IMR-90 (cell line): Measurements from ENCODE around the gene IL11. TPM values are rescaled to one million over a fixed set of nuclear protein-coding genes. Genes with fewer than 3 reads are reported as not detected.

Experiments used
- ATAC-seq: fragments of 200-7000 bp; cut with Tn5 transposase; 2 replicates; pipeline ENCODE4 v1.9.1; 2020; ENCODE audit warnings: low read depth, mild to moderate bottlenecking, moderate library complexity
- BruUV-seq: library from RNA; stranded (reverse); fragments of 400-500 nt; replicated peaks from 2 replicates; lab custom pipeline; 2021; lab: Mats Ljungman, UMichigan
- CTCF ChIA-PET: fragments of 300-600 bp; formaldehyde crosslinking; extraction: SDS; loops from one replicate; lab custom pipeline; 2021; ENCODE audit warnings: antibody characterized with exemption; lab: Yijun Ruan, JAX
- POLR2A ChIA-PET: fragments of 300-600 bp; sonication (Branson Sonifier 250); formaldehyde crosslinking; loops from one replicate; lab custom pipeline; 2022; ENCODE audit warnings: antibody characterized with exemption; ENCODE audit not compliant: unreplicated experiment; lab: Charles Lee
- DNase-seq: peaks from one replicate; pipeline ENCODE4 v3.0.0; 2013
- H2AFZ ChIP-seq: replicated peaks from 2 replicates; pipeline ENCODE3; 2013; ENCODE audit warnings: low read length, mild to moderate bottlenecking; ENCODE audit not compliant: poor library complexity
- H2AK5ac ChIP-seq: 2 replicates; pipeline ENCODE4 v1.6.1; 2013; ENCODE audit warnings: low read depth, low read length, inconsistent platforms
- H2AK9ac ChIP-seq: replicated peaks from 2 replicates; pipeline ENCODE3; 2013; ENCODE audit warnings: mild to moderate bottlenecking, low read depth, low read length, moderate library complexity; ENCODE audit not compliant: poor library complexity
- H2BK120ac ChIP-seq: 2 replicates; pipeline ENCODE4 v1.6.1; 2013; ENCODE audit warnings: low read depth, low read length, inconsistent platforms
- H2BK15ac ChIP-seq: 3 replicates; pipeline ENCODE4 v1.6.1; 2013; ENCODE audit warnings: low read depth, low read length, inconsistent platforms
- H2BK20ac ChIP-seq: 2 replicates; pipeline ENCODE4 v1.6.1; 2013; ENCODE audit warnings: low read depth, mild to moderate bottlenecking, inconsistent platforms, low read length, moderate library complexity
- H2BK5ac ChIP-seq: 2 replicates; pipeline ENCODE4 v1.6.1; 2013; ENCODE audit warnings: mild to moderate bottlenecking, low read depth, low read length, inconsistent platforms; ENCODE audit not compliant: poor library complexity, severe bottlenecking
- H3K14ac ChIP-seq: replicated peaks from 2 replicates; pipeline ENCODE4 v1.6.1; 2013; ENCODE audit warnings: low read depth, low read length, inconsistent platforms
- H3K18ac ChIP-seq: 2 replicates; pipeline ENCODE4 v1.6.1; 2013; ENCODE audit warnings: low read depth, low read length, control low read depth
- H3K23ac ChIP-seq: 2 replicates; pipeline ENCODE4 v1.6.1; 2013; ENCODE audit warnings: low read depth, low read length, inconsistent platforms
- H3K27ac ChIP-seq: 2 replicates; pipeline ENCODE4 v1.5.1; 2013; ENCODE audit warnings: mild to moderate bottlenecking, control low read depth, low read length; ENCODE audit not compliant: insufficient read depth
- H3K27me3 ChIP-seq: 2 replicates; pipeline ENCODE4 v1.6.1; 2013; ENCODE audit warnings: low read length; ENCODE audit not compliant: control insufficient read depth, insufficient read depth
- H3K36me3 ChIP-seq: 2 replicates; pipeline ENCODE4 v1.6.1; 2013; ENCODE audit warnings: low read length, mixed read lengths; ENCODE audit not compliant: control insufficient read depth, insufficient read depth
- H3K4ac ChIP-seq: 2 replicates; pipeline ENCODE4 v1.6.1; 2013; ENCODE audit warnings: low read depth, low read length, inconsistent platforms
- H3K4me1 ChIP-seq: 2 replicates; pipeline ENCODE4 v1.6.1; 2013; ENCODE audit warnings: low read length, mixed read lengths; ENCODE audit not compliant: control insufficient read depth, insufficient read depth
- H3K4me2 ChIP-seq: 2 replicates; pipeline ENCODE4 v1.6.1; 2013; ENCODE audit warnings: low read depth, mild to moderate bottlenecking, control low read depth, low read length, moderate library complexity
- H3K4me3 ChIP-seq: 2 replicates; pipeline ENCODE4 v1.5.1; 2013; ENCODE audit warnings: low read depth, mild to moderate bottlenecking, control low read depth, low read length, moderate library complexity; ENCODE audit not compliant: insufficient read depth
- H3K56ac ChIP-seq: 2 replicates; pipeline ENCODE4 v1.6.1; 2013; ENCODE audit warnings: low read length, inconsistent platforms; ENCODE audit not compliant: insufficient read depth; ENCODE audit errors: extremely low read depth
- H3K79me1 ChIP-seq, 2 experiments: 2 replicates each; pipeline ENCODE4 v1.6.1; 2013; ENCODE audit warnings: low read length in 2 of 2, inconsistent platforms in 1 of 2, low read depth in 1 of 2
- H3K9ac ChIP-seq: 2 replicates; pipeline ENCODE4 v1.6.1; 2013; ENCODE audit warnings: low read depth, low read length, control low read depth
- H3K9me1 ChIP-seq: 2 replicates; pipeline ENCODE4 v1.6.1; 2013; ENCODE audit warnings: low read length, inconsistent platforms; ENCODE audit not compliant: insufficient read depth
- H3K9me3 ChIP-seq: 2 replicates; pipeline ENCODE4 v1.6.1; 2013; ENCODE audit warnings: low read length; ENCODE audit not compliant: control insufficient read depth, insufficient read depth
- H4K20me1 ChIP-seq: 2 replicates; pipeline ENCODE4 v1.6.1; 2013; ENCODE audit warnings: low read length, inconsistent platforms; ENCODE audit not compliant: insufficient read depth
- H4K5ac ChIP-seq: 2 replicates; pipeline ENCODE4 v1.6.1; 2013; ENCODE audit warnings: mild to moderate bottlenecking, low read depth, low read length, control low read depth
- H4K8ac ChIP-seq, 2 experiments: 2 replicates each; pipeline ENCODE4 v1.6.1; 2013; ENCODE audit warnings: low read depth in 2 of 2, low read length in 2 of 2, control low read depth in 1 of 2, inconsistent platforms in 1 of 2
- H4K91ac ChIP-seq: 2 replicates; pipeline ENCODE4 v1.6.1; 2013; ENCODE audit warnings: low read depth, low read length, inconsistent platforms; ENCODE audit not compliant: insufficient read depth
- CTCF ChIP-seq: conservative IDR thresholded peaks from 2 replicates; pipeline ENCODE4 v1.5.1; 2012; ENCODE audit warnings: mild to moderate bottlenecking, low read depth, low read length, improper control_type of control experiment
- FOS ChIP-seq: fragments of 150-350 bp; IDR thresholded peaks from 2 replicates; pipeline ENCODE4 v1.6.1; 2016; ENCODE audit warnings: low read depth, low read length
- POLR2A ChIP-seq: IDR thresholded peaks from 2 replicates; pipeline ENCODE4 v1.6.1; 2012; ENCODE audit warnings: mild to moderate bottlenecking, low read depth, low read length
- RAD21 ChIP-seq: IDR thresholded peaks from 2 replicates; pipeline ENCODE4 v1.6.1; 2012; ENCODE audit warnings: low read length, improper control_type of control experiment
- RCOR1 ChIP-seq: IDR thresholded peaks from 2 replicates; pipeline ENCODE4 v1.6.1; 2012; ENCODE audit warnings: mild to moderate bottlenecking, low read length, improper control_type of control experiment; ENCODE audit not compliant: insufficient replicate concordance
- RFX5 ChIP-seq: IDR thresholded peaks from 2 replicates; pipeline ENCODE4 v1.8.0; 2012; ENCODE audit warnings: low read depth, mild to moderate bottlenecking, low read length, moderate library complexity
- SMC3 ChIP-seq: fragments of 150-350 bp; IDR thresholded peaks from 2 replicates; pipeline ENCODE4 v1.6.1; 2016; ENCODE audit warnings: low read depth, mild to moderate bottlenecking, antibody characterized with exemption, low read length, moderate library complexity
- WGBS, 2 experiments: methylation state at CpG; one replicate each; pipeline versions ENCODE4 v1.1.5 to v1.1.7; 2013; ENCODE audit warnings: missing lambda C conversion rate in 2 of 2; ENCODE audit not compliant: insufficient read length in 1 of 2; ENCODE audit errors: extremely low coverage in 2 of 2; 5-methylcytosine and 5-hydroxymethylcytosine counted together
- dilution Hi-C: fragments of 300-500 bp; cut with HindIII; formaldehyde crosslinking; loops from one replicate; pipeline ENCODE4 v1.14.3; 2018; ENCODE audit warnings: low sequenced_read_pairs; ENCODE audit not compliant: unreplicated experiment
- in situ Hi-C: fragments of 300-500 bp; cut with MboI; formaldehyde crosslinking; loops from 3 replicates; pipeline ENCODE4 v1.14.3; 2019; ENCODE audit warnings: low sequenced_read_pairs, inconsistent platforms, mixed read lengths
- intact Hi-C: fragments of 100-400 bp; cut with micrococcal nuclease; formaldehyde crosslinking; loops from 2 replicates; pipeline ENCODE4 v1.10.0; 2022
- polyA plus RNA-seq, 3 experiments: library from polyadenylated mRNA; depleted of rRNA; stranded (reverse); fragments of >200 nt; gene quantifications; 2 replicates each; pipeline ENCODE4 v1.2.3, GENCODE V29; 2012; ENCODE audit warnings: low replicate concordance in 1 of 3
- total RNA-seq: library from RNA; depleted of rRNA; stranded (reverse); fragments of >200 nt; gene quantifications from 2 replicates; pipeline ENCODE4 v1.2.3, GENCODE V29; 2012
- TF ChIP-seq, protein P1 (sequence below): fragments of 150-350 bp; IDR thresholded peaks from 2 replicates; pipeline ENCODE4 v1.6.1; 2017; ENCODE audit warnings: mild to moderate bottlenecking, antibody characterized with exemption, low read length, low read depth

IL11 gene
- total and polyA plus RNA-seq, 2 of the 4 experiments (the other 2 are of a cell fraction), result 14.3 to 33.6 TPM

DNA sequence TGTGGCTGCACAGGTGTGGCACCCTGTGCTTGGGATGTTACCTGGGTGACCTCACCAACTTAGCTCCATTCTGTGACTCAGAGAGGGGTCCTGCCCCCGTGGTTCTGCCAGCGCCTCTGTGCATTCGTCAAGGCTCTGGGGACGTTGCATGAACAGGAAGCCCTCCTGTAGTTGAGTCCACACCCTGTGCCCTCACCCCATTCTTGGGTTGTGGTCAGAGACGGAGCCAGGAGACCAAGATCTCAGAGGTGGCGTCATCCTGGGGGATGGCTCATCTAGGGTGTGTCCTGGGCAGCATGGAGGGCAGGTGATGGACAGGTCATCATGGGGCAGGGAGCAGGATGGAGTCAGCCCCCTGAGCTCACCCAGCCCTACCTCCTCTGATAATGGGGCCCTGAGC, 18.2 kb downstream of the IL11 start:
- H3K36me3 ChIP-seq, result peaks cover 3% of the 10 kb centered on the region; the same call in 1 of the 2 replicates
- dilution Hi-C loops (no loop called here), in situ Hi-C loops (no loop called here), intact Hi-C loops (no loop called here)
- POLR2A ChIA-PET, result no interaction called here
- H2BK120ac ChIP-seq, result no peak overlapping the region
- no peak overlapping the region for H2AFZ ChIP-seq
- no peak overlapping the region for H3K56ac ChIP-seq
- no peak for TF ChIP-seq SMC3
- no peak for TF ChIP-seq CTCF
- no peak for TF ChIP-seq RFX5
- TF ChIP-seq RCOR1, result no peak
- no peak for TF ChIP-seq RAD21
- TF ChIP-seq, protein P1, sequence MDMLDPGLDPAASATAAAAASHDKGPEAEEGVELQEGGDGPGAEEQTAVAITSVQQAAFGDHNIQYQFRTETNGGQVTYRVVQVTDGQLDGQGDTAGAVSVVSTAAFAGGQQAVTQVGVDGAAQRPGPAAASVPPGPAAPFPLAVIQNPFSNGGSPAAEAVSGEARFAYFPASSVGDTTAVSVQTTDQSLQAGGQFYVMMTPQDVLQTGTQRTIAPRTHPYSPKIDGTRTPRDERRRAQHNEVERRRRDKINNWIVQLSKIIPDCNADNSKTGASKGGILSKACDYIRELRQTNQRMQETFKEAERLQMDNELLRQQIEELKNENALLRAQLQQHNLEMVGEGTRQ, result no peak
- TF ChIP-seq POLR2A, result no peak
- TF ChIP-seq FOS, result no peak
- peak overlapping the region; percentile 55 for H2AK9ac ChIP-seq
- no peak overlapping the region for H3K18ac ChIP-seq
- CTCF ChIA-PET, result no interaction called here
- H3K79me1 ChIP-seq, result no peaks in the 10 kb centered on the region
- H3K4me3 ChIP-seq, result no peak overlapping the region
- no peak overlapping the region for H3K4ac ChIP-seq
- H3K9me1 ChIP-seq, result no peaks in the 10 kb centered on the region
- no peak overlapping the region for H4K8ac ChIP-seq
- H3K4me2 ChIP-seq, result no peak overlapping the region
- ATAC-seq (no peak), DNase-seq (no peak)
- H3K27ac ChIP-seq, result no peak overlapping the region
- H2BK5ac ChIP-seq, result no peak overlapping the region
- WGBS, 2 experiments, result no CpG with 5 or more reads among the region's 6 CpGs
- no TSS peak for BruUV-seq
- peaks cover 5% of the 10 kb centered on the region; the same call in 1 of the 2 replicates for H3K4me1 ChIP-seq
- H3K23ac ChIP-seq, result no peak overlapping the region
- no peak overlapping the region for H2BK20ac ChIP-seq
- H4K20me1 ChIP-seq, result peaks cover 7% of the 10 kb centered on the region; the same call in 1 of the 2 replicates
- H4K5ac ChIP-seq, result no peak overlapping the region
- H3K9ac ChIP-seq, result no peak overlapping the region
- H4K91ac ChIP-seq, result no peak overlapping the region
- H3K9me3 ChIP-seq, result no peaks in the 10 kb centered on the region
- peaks cover 39% of the 10 kb centered on the region for H3K27me3 ChIP-seq
- no peak overlapping the region for H2BK15ac ChIP-seq
- H2AK5ac ChIP-seq, result no peak overlapping the region
- no peak overlapping the region for H3K14ac ChIP-seq
